Measurements from ENCODE around the gene CREB5.
A peak's percentile ranks its signal among the peaks of the same experiment; 100 is the strongest.

The CREB5 gene

DNA sequence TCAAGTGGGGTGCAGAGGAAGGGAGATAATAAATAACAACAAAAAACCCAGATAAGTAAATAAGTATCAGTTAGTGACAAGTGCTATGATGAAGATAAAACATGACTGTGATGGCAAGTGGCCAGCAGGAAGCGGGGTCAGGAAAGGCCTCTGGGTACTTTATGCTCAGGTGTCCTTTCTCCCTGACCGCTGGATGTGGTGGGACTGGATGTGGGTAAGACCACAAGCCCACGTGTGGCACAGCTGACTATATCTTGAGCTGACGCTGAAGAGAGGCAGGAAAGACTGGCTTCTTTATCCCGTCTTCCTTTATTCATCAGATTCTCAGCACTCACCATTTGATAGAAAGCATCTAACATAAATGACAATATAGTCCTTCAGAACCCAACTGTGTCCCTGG is 87.8 kb downstream of the CREB5 start:
- H3K4me1 Mint-ChIP-seq: no peaks in the 10 kb centered on the region

DNA sequence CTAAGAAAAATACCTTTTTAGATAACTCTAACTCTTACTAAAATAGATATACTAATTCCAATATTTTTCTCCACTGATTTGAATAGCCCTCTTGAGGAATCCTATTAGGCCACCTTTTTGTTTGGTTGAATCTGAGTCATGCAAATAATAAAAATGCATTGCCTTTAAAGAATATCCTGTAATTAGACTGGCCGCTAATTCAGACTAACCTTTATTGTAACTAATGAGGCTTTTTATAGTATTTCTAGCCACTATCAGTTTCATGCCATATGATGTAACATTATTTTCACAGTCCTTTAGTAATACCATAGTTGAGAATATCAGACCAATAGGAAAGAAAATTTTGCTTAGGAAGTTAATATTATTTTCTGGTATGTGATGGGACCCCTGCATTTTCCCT is 90.1 kb downstream of the CREB5 start:
- Mint-ChIP-seq H3K4me1 (no peaks in the 10 kb centered on the region), H3K4me3 (no peak overlapping the region), H3K27ac (no peak overlapping the region), H3K9me3 (no peaks in the 10 kb centered on the region), H3K27me3 (no peaks in the 10 kb centered on the region)
- DNase-seq (no peak), ATAC-seq (no peak)

More for the DNA sequence above, 87.8 kb downstream of the CREB5 start:
- Mint-ChIP-seq H3K27me3 (no peaks in the 10 kb centered on the region), H3K4me3 (no peak overlapping the region), H3K27ac (no peak overlapping the region), H3K9me3 (no peaks in the 10 kb centered on the region)
- no peak for DNase-seq
- ATAC-seq: peak; percentile 55

DNA sequence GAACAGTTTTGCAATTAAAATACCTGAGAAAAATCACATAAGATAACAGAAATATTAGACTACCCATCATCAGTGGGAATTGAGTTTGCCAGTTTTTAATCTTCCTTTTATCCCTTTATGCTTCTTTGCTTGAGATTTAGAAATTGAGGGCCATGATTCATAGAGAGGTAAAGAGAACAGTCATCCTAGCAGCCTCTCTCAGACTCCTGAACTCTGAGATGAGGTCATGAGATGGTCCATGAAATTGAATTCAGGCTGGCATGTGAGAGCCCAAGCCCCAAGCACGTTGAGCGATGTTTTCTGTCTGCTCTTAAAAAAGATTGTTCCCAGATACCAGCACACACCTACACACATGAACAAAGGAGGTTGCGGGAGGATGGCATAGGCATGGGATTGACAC is 91.1 kb downstream of the CREB5 start:
- no peak for DNase-seq
- ATAC-seq: no peak
- Mint-ChIP-seq H3K27ac (no peak overlapping the region), H3K4me3 (no peak overlapping the region), H3K9me3 (no peaks in the 10 kb centered on the region), H3K4me1 (no peaks in the 10 kb centered on the region), H3K27me3 (no peaks in the 10 kb centered on the region)

DNA sequence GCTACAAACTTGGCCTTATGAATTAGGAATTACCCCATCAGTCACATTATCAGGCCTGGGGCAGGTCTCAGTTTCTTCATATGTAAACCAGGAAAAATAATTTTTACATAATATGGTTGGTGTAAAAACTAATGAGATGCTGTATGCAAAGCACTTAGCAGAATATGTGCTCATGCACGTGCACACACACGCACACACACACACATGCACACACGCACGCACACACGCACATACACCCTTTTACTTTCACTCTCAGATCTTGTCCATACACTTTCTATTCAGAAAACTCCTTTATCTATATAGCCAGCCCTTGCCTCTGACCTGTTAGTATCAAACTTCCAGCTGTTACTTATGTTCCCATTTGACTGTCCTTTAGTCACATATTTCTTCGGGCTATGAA is 92.7 kb downstream of the CREB5 start:
- Mint-ChIP-seq H3K27me3 (no peaks in the 10 kb centered on the region), H3K4me1 (peaks cover 7% of the 10 kb centered on the region), H3K27ac (no peak overlapping the region), H3K4me3 (no peak overlapping the region), H3K9me3 (no peaks in the 10 kb centered on the region)
- DNase-seq: no peak
- ATAC-seq: no peak

DNA sequence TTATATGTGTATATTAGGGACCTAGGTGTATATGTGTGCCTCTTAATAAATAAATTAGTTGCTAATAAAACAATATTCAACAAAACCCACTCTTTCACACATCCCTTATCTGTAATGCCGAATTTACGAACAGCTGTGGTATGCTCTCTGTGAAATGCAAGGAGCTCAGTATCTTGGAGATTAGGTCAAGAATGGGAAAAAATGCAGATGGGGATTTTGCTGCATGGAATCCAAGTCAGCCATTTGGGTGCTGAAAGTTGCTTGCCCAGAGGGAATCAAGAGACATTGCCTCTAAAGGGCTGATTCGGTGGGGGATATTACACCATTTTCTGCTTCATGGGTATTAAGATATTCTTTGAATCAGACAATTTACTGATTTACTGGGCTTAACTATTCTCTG is 93.5 kb downstream of the CREB5 start:
- H3K4me1 Mint-ChIP-seq: peaks cover 10% of the 10 kb centered on the region
- H3K9me3 Mint-ChIP-seq: no peaks in the 10 kb centered on the region
- no peak overlapping the region for H3K4me3 Mint-ChIP-seq
- no peaks in the 10 kb centered on the region for H3K27me3 Mint-ChIP-seq
- H3K27ac Mint-ChIP-seq: no peak overlapping the region
- DNase-seq (no peak), ATAC-seq (no peak)

DNA sequence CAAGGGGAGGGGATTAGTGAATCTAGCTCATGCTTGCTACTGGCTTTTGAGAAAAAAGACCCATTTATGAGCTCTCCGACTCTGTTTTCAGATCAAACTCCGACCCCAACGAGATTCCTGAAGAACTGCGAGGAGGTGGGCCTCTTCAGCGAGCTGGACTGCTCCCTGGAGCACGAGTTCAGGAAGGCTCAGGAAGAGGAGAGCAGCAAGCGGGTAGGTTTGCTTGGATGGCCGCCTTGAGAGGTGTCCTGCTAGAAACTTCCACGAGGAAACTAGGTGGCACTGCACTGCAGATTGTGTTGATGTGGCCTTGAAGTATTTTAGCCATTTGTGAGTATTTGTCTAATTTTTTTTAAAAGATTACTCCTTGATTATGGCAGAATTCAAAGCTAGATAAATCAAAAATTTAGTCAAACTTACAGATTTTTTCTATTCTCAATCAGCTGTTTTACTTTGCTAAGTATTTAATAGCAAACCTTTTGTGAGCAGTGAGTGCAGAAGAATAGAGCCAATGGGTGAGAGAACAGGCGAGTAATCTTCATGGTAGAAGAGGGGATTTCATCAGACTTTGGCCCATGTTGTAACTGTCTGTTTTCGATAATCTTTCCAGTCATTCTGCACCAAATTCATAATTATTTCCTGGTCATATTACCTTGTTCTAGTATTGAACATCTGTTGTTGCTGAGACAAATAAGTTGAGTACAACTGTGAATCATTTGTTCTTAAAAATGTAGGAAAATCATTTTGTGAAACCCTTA is 95.4 kb downstream of the CREB5 start:
- Mint-ChIP-seq H3K9me3 (no peaks in the 10 kb centered on the region), H3K27me3 (peaks cover 18% of the 10 kb centered on the region), H3K4me3 (no peak overlapping the region), H3K27ac (no peak overlapping the region), H3K4me1 (peaks cover 10% of the 10 kb centered on the region)
- no peak for ATAC-seq
- no peak for DNase-seq

DNA sequence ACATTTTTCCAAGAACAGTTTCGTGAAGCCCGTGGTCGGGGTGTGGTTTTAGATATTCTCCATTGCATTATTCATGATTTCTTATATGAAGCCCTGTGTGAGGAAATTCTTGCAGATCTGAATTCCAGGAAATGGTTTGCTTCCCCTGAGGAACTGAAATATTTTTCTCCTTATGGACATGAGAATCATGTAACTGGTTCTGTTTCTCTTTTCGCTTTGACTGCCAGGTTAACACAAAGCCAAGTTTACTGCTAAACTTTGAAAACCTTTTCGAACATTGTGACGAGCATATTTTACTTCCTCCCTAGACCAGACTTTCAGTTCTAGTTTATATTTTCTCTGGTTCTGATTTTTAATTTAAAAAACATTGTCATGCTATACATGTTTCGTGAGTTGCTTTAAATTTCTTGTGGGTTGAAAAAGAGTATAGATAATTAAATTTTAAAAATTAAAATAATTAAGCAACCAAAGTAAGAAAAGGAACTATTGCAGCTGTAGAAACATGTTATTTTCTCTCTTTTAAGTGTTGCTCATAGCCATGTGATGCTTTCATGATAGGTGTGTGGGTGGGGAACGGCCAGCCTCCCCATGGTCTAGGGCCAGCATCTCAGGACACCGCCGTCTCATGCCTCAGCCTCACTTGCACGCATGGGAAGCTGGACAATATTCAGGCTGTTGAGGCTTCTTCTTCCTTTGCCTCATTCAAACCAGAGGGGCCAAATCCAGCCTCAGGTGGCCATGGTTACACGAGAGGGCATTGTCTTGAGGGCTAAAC is 97.1 kb downstream of the CREB5 start:
- Mint-ChIP-seq H3K4me1 (peaks cover 10% of the 10 kb centered on the region), H3K27me3 (peaks cover 29% of the 10 kb centered on the region), H3K9me3 (no peaks in the 10 kb centered on the region), H3K27ac (no peak overlapping the region), H3K4me3 (peak overlapping the region in 1 of 2 donors; percentile 20)
- ATAC-seq: no peak
- DNase-seq: no peak

DNA sequence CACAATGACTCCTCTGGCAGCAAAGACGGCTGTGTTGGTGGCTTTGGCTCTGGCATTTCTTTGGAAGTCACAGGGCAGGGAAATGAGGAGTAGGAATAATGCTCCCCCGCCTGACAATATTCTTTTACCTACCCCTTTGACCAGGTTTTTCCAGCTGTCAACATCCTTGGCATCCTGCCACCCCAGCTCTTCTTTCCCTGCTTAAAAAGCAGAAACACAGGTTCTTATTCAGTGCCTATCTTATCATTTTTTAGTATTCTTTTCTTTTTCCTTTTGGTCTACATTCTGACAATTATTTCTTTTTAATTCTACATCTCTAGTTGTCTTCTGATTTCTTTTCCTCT is 97.7 kb downstream of the CREB5 start:
- peak overlapping the region in 1 of 2 donors; percentile 30 for H3K27ac Mint-ChIP-seq
- H3K4me1 Mint-ChIP-seq: peaks cover 10% of the 10 kb centered on the region
- H3K4me3 Mint-ChIP-seq: peak overlapping the region in 1 of 2 donors; percentile 12
- DNase-seq: no peak
- ATAC-seq: no peak
- peaks cover 29% of the 10 kb centered on the region for H3K27me3 Mint-ChIP-seq
- H3K9me3 Mint-ChIP-seq: no peaks in the 10 kb centered on the region

DNA sequence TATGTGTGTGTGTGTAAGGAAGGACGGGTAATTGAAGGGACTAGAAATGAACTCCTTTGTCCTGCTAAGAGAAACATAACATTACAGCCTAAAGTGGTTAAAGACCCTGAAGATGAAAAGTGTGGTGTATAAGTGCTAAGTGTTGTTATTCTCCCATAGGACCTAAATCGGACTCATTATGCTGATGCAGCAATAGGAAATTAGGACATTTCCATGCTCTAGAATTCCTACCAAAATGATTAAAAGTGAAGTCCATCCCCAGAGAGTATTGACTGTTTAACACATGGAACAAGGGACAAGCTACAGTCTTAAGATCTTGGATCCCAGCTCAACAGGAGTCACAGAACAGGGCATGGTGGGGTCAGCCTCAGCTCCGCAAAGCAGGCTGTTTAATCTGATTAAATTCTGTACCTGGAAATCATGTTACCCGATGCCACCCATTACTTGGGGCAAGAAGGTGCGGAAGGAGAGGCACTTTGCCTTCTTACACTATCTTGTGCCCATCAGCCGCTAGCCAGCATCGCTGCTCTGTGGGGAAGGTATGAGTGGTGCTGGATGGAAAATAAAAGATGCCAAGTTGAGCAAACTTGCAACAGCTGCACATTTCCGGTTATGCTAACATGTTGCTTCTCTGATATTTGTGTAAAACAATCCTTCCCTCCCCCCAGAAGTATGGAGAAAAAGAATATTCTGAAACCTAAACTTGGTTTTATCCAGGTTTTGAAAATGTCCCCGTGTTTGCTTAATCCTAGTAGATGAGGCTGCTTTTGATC is 100.5 kb downstream of the CREB5 start:
- Mint-ChIP-seq H3K4me3 (no peak overlapping the region), H3K27ac (no peak overlapping the region), H3K9me3 (no peaks in the 10 kb centered on the region), H3K27me3 (peaks cover 29% of the 10 kb centered on the region), H3K4me1 (peaks cover 10% of the 10 kb centered on the region)
- DNase-seq (no peak), ATAC-seq (no peak)

DNA sequence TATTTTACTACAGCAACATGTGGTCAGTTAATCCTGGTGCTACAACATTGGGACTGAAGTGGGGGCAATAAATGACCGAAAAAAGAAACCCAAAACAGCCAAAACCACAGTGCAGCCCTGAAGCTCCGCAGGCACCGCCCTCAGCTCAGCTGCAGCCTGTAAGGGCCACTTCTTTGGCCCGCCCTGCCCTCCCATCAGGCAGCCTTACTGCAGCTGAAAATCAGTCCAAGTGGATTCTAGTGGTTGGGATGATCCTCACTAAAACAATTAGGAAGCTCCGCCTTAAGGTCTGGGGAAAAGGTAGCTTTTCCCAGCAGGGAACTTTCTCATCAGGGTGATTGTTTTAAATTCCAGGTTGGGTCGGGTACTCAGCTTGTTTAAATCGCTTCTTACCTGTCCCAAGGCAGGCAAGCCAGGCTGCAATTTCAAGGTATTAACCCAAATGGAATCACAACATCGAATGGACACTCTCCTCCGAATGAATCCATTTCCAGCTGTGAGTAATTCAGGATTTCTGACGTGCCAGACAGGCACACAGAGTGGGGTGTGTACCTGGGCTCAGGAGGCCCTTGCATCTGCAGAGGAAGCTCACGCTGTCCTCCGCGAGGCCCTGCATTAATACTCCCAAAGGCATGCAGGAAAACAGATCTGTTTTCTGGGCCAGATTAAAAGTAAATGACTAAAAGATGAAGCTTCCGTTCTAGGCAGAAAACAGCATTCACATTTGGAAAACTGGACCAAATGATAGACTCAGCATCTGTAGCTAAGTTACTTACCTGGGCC is 104.3 kb downstream of the CREB5 start:
- H3K4me3 Mint-ChIP-seq: no peak overlapping the region
- H3K4me1 Mint-ChIP-seq: no peaks in the 10 kb centered on the region
- no peak for ATAC-seq
- H3K27me3 Mint-ChIP-seq: peaks cover 47% of the 10 kb centered on the region
- DNase-seq: no peak
- H3K9me3 Mint-ChIP-seq: no peaks in the 10 kb centered on the region
- no peak overlapping the region for H3K27ac Mint-ChIP-seq

DNA sequence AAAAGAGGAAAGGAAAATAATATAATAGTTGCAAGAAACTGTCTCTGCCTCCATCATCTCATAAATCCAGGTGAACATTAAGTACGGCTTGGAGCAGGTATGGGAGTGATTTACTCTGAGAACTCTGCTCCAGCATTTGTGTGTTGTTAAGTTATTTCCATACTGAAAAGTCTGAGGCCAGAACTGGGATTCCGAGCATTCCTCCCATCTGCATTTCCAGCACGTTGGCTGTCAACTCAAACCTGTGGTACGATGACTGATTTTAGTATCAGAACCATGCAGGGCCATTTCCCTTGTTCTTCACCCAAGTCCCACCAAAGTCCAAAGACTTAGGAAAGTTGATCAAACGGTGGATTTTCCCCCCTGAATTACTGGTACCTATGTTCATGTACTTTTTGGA is 104.9 kb downstream of the CREB5 start:
- no peaks in the 10 kb centered on the region for H3K4me1 Mint-ChIP-seq
- H3K4me3 Mint-ChIP-seq: no peak overlapping the region
- H3K9me3 Mint-ChIP-seq: no peaks in the 10 kb centered on the region
- H3K27ac Mint-ChIP-seq: no peak overlapping the region
- DNase-seq (no peak), ATAC-seq (no peak)
- H3K27me3 Mint-ChIP-seq: peaks cover 41% of the 10 kb centered on the region

DNA sequence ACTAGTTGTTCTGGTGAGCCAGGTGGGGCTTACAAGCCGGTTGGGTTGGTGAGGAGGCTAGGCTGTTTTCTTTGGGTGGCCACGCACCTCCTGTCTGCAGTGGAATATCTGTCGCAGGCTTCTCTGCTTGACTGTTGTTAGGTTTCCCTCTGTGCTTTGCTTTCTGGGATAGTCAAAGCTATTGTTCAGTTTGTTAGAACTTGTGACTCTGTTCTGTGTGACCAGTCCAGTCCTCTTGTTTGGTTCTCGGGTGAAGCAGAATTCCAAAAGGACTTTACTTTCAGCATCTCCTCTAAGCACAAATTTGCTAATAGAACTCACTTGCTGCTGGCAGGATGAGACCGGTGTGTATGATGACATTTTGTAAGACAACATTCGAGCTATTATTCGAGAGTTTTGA is 105.3 kb downstream of the CREB5 start:
- H3K9me3 Mint-ChIP-seq: no peaks in the 10 kb centered on the region

DNA sequence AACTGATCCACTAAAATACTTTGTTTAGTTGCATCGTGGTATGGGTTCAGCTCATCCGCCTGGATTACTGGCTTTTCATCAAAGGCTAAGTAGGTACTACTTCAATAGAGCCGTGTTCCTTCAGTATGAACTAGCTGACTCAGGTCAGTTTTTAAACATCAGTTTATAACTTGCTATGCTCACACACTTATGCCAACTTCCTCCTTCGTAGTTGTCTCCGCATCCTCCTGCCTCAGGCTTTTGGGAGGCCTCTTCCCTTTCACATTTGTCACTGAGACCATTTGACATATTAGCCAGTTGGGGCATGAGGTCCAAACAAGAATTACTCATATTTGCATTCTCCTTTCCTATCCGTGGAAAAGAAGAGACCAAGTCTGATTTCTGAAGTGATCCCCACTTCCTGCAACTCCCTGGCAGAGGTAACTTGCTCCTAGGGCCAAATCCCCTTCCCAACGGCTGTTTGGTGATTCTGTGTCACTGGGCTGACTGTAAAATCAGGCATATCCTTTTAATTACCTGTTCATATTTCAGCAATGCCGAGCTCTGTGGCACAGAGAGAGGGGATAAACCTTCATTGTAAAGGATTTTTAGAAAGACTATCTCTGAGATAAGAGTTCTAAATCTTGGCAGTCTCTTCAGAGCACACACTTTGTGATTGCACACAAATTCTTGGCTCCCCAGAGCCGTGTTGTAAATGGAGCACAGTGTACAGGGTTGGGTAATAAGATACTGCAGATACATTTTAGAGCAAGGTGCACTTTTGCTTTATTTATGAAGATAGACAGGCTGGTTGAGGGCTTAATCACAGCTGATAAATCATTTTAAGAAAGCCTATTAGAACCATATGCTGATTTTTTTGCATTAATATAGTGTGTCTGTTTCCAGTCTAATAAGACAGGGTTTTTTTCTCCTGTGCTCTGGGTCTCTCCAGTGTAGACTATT is 108.0 kb downstream of the CREB5 start:
- Mint-ChIP-seq H3K4me3 (no peak overlapping the region), H3K4me1 (no peaks in the 10 kb centered on the region), H3K27me3 (peaks cover 25% of the 10 kb centered on the region), H3K9me3 (no peaks in the 10 kb centered on the region), H3K27ac (no peak overlapping the region)
- ATAC-seq: no peak
- no peak for DNase-seq

More for the DNA sequence above, 105.3 kb downstream of the CREB5 start:
- no peak overlapping the region for H3K4me3 Mint-ChIP-seq
- no peaks in the 10 kb centered on the region for H3K4me1 Mint-ChIP-seq
- DNase-seq (no peak), ATAC-seq (no peak)
- peaks cover 37% of the 10 kb centered on the region for H3K27me3 Mint-ChIP-seq
- no peak overlapping the region for H3K27ac Mint-ChIP-seq

DNA sequence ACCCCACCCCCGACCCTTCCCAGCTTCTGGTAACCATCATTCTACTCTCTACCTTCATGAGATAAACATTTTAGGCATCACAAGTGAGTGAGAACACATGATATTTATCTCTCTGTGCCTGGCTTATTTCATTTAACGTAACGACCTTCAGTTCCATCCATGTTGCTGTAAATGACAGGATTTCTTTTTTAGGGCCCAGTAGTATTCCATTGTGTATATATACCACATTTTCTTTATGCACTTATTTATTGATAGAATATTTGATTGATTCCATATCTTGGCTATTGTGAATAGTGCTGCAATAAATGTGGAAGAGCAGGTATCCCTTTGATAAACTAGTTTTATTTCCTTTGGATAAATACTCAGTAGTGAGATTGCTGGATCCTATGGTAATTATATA is 112.7 kb downstream of the CREB5 start:
- Mint-ChIP-seq H3K9me3 (no peaks in the 10 kb centered on the region), H3K4me1 (no peaks in the 10 kb centered on the region), H3K27ac (no peak overlapping the region), H3K27me3 (peaks cover 15% of the 10 kb centered on the region), H3K4me3 (no peak overlapping the region)
- no peak for DNase-seq
- no peak for ATAC-seq
